ENCODE data around the gene UTP25.

UTP25 gene

DNA sequence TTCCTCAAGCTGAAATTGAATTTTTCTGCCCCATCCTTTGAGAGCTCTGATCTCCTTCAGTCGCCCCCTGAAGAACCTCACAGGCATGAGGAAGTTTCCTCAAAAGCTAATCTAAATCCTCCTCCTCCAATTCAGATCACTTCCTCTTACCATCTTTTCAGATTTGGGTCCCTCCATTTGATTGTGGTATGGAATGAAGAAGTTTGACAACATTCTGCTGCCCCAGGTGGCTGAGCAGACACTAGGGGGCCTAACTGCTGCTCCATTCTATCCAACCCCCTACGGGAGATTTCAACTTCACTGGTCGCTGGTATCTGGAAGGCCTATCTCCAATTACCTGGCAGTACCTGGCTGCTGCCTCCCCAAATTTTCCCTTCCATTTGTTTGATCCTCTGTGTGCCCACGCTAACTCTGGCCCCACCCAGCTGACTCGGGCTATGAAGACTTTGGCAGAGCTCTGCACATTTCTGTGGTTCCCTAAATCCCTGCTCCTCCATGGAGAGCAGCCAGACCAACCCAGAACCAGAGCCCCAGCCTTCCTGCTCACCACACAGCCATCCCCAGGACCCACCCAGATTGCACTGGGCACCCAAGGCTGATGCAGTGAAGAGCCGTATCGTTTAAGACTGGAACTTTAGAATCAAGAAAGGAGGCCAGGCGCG is 29.7 kb upstream of the UTP25 start:
- TF ChIP-seq POLR2A (IDR thresholded peaks at IDR 0.05; ENCODE audit: low read length), result no peak
- TF ChIP-seq GATA1 (IDR thresholded peaks at IDR 0.05; ENCODE audit: low read depth, low read length), result no peak
- no peak for DNase-seq

DNA sequence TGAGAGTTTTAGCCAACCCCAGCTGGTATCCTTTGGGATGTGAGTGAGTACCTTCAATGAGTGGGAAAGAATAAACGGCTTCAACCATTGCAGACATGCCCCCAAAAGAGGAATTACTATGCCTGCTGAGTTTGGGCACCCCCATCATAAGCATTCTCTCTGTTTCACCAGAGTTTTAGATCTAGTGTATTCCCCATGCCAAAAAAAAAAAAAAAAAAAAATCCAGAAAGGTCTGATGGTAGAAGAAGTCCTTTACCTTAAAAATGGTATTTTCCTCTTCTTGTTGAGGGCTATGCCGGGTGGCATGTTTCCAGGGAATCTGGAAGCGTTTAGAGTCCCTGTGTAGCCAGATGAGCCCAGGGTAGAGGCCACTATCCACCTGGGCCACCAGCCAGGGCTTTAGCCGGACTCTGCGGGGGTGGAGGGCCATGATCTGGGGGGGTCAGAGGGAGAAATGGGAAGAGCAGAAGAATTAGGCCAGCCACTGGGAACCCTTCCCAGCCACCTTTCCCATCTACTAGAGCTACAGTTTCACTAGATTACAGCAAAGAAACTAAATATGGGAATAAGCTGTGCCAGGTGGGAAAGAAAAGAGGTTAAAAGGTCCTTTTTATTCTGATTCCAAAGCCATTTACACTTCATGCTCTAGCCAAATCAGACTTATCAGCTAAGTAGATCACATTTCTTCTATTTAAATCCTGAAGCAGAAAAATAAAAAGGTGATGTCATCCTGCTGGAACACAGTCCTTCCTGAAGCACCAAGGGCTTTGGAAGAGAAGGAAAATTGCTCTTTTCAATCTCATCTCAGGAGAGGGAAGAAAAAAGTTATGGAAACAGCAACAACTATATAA is 26.6 kb upstream of the UTP25 start:
- TF ChIP-seq POLR2A (IDR thresholded peaks at IDR 0.05; ENCODE audit: low read length), result no peak
- TF ChIP-seq GATA1 (IDR thresholded peaks at IDR 0.05; ENCODE audit: low read depth, low read length), result no peak
- peak in 1 of 2 experiments; percentile 26 for DNase-seq

DNA sequence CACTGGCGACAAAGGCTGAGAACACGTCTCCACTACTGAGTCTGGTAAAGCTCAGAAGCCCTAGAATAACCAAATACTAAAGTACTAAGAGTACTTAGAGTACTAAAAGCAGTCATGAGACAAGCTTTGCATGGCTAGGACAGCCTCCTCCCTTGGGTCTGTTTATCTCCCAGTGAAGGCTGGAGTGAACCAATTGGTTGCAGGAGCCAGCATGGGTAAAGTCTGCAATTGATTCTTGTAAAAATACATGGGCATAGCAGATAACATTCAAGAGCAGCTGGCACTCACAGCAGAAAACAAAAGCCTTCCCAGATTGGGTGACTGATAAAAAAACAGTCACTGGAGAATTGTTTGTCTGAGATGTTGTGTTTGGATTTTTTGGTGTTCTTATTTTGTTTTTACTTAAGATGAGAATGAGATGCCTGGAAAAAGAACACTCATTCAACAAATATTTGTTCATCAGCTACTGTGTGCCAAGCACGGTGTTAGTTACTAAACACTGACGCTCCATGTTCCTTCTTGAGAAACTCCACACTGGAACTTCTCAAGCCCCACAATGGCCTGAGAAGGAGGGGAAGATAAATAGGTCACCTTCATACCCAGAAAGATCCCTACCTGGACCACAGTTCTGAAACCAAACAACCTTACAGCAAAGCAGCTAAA is 25.5 kb upstream of the UTP25 start:
- peak; percentile 64 for TF ChIP-seq POLR2A (IDR thresholded peaks at IDR 0.05; ENCODE audit: low read length)
- no peak for TF ChIP-seq GATA1 (IDR thresholded peaks at IDR 0.05; ENCODE audit: low read depth, low read length)
- DNase-seq, result peak; percentile 68 to 91

DNA sequence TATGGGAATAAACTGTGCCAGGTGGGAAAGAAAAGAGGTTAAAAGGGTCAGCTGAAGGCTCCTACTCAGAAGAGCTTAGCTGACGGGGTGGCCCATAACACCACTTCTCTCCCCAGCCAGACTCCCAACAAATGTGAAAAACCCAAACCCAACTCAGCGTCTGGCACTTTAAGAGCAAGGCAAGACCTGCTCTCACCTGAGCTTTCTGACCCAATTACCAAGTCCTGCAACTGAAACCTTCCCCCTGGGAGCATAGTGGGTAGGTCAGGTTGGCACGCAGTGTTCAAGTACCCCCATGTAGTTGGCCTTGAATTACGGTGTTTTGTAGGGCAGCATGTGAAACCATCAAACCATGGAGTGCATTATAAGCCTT is 25.0 kb upstream of the UTP25 start:
- DNase-seq, result peak in 1 of 2 experiments; percentile 14
- TF ChIP-seq GATA1 (IDR thresholded peaks at IDR 0.05; ENCODE audit: low read depth, low read length), result no peak
- no peak for TF ChIP-seq POLR2A (IDR thresholded peaks at IDR 0.05; ENCODE audit: low read length)

DNA sequence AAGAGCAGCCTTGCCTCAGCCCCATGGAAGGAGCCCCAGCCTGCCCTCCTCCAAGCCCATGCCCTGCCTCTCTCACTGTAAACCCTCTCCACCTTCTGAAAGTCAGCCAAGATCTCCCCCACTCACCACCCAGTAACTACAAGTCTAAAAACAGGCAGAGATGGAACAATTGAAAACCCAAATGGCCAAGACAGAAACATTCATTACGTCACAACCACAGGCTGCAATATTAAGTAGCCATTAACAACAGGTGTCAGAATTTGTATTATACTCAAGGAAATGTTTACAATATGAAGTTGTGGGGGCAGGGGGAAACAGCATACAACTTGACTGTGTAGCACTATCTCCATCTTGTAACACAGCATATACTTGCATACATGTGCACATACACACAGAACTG is 24.2 kb upstream of the UTP25 start:
- TF ChIP-seq GATA1 (IDR thresholded peaks at IDR 0.05; ENCODE audit: low read depth, low read length) (no peak), POLR2A (IDR thresholded peaks at IDR 0.05; ENCODE audit: low read length) (no peak)
- no peak for DNase-seq

DNA sequence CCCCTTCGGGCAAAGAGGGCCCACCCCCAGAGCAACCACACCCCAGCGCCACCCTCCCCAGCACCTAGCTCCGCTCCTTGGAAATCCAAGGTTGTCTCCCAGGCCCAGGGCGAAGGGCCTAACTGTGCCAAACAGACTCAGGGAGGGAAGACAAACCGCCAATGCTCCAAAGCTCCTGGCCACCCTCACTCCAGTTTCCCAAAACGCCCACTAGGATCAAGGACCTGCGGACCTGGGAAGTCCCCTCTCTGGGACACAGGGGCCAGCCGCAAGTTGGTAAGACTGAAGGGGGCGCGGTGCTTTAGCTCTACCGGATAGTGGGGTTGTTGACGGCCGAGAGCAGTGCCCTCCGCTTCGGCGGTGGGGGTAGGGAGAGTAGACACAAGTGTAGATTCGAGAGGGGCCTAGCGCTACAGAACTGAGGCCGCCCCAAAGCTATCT is 22.4 kb upstream of the UTP25 start:
- DNase-seq, result peak; percentile 33
- TF ChIP-seq POLR2A (IDR thresholded peaks at IDR 0.05; ENCODE audit: low read length) (no peak), GATA1 (IDR thresholded peaks at IDR 0.05; ENCODE audit: low read depth, low read length) (no peak)

DNA sequence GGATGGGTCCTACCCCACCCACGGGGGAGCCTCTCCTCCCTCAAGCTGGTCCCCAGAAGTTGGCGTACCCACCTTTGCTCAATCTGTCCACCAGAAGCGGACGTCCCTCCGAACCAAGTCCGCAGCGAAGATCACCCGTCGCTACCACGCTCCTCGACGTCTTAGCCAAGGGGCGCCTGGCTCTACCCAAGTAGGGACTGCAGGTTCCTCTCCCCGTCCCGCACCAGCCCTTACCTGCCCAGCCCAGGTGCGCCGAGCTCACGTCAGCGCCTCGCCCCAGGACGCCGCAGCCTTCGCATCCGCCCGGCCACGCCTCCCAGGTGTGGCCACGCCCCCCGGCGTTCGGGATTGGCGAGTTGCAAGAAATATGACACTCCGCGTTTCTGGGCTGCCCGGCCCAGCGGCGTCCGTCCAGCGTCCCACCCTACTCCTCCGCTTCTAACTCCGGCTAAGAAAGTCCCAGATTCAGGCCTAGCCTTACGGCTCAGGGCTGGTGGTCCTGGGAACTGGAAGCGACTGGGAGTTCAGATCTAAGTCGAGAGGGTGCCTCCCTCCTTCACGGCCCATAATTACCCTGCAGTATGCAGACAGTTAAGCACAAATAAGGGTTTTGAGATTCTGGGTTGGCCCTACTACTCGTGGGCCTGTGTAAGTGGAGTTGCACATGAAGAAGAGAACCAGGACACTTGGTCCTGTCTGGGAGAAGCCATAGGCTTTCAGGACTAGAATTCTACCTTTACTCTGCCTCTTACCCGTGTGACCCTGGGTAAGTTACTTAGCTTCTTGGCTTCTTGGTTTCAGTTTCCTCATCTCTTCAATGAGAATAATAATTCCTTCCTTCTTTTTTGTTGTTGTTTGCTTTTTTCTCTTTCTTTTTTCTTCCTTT is 21.7 kb upstream of the UTP25 start, which contains the start of gene IRF6:
Gene IRF6, minus strand, starts transcription at position 268 of the 886 bp plus-strand sequence. CDS start 4,729 bp downstream, outside the sequence.
- no peak for TF ChIP-seq GATA1 (IDR thresholded peaks at IDR 0.05; ENCODE audit: low read depth, low read length)
- peak; percentile 76 for TF ChIP-seq POLR2A (IDR thresholded peaks at IDR 0.05; ENCODE audit: low read length)
- DNase-seq, result peak; percentile 91 to 92

DNA sequence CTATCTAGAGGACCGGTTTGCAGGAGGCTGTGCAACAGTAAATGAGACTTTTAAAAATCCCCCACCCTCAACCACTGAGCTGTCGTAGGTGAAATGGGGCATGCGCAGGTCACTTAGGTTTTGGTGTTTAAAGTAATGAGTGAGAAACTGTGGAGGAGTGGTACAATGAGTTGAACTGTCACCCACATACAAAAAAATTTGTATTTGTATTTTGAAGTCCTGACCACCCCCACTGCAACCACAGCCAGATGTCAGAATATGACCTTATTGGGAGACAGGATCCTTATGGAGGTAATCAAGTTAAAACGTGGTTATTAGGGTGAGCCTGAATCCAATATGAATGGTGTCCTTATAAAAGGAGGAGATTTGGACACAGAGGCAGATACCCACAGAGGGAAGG is 20.3 kb upstream of the UTP25 start:
- TF ChIP-seq GATA1 (IDR thresholded peaks at IDR 0.05; ENCODE audit: low read depth, low read length), result no peak
- TF ChIP-seq POLR2A (IDR thresholded peaks at IDR 0.05; ENCODE audit: low read length), result no peak
- DNase-seq, result peak in 1 of 2 experiments; percentile 39

DNA sequence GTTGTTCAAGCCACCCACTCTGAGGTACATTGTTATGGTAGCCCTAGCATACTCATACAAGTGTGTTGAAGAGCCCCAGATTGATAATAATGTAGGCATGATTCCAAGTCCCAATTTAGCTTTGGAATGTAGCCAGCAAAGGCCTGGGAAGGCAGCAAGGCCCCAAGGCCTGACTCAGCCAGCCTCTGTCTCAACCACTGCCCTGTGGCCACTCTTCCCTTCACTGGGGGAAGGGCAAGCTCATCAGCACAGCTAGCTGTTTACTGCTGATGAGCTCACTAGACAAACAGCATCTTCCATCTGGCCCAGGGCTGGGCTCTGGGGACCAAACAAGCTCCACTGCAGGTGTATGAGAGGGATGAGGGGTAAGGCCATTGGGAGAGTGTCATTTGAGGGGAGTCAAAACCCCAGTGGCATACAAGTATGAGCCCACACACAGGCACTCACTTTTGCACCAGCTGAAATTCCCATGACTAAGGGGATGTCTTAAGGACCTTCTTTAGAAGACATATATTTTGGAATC is 19.7 kb upstream of the UTP25 start:
- DNase-seq, result peak; percentile 83 to 87
- no peak for TF ChIP-seq POLR2A (IDR thresholded peaks at IDR 0.05; ENCODE audit: low read length)
- TF ChIP-seq GATA1 (IDR thresholded peaks at IDR 0.05; ENCODE audit: low read depth, low read length), result no peak

DNA sequence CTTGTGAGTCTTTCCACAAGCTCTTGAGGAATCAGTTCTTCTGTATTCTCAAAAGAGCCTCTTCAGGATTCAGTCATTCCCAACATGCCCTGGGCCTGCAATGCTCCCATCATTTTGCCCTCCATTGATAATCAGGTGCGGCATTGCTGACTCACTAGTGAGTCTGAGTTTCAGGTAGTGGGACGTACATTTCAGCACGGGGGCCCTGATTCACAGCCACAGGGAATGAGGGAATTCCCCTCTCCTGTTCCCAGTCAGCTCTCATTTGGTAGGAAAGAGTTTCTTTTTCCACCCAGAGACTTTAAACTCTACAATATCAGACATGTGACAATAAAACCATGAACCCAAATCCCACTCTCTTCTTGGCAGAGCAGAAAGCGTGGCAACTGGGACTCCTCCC is 18.2 kb upstream of the UTP25 start:
- DNase-seq, result no peak
- no peak for TF ChIP-seq POLR2A (IDR thresholded peaks at IDR 0.05; ENCODE audit: low read length)
- no peak for TF ChIP-seq GATA1 (IDR thresholded peaks at IDR 0.05; ENCODE audit: low read depth, low read length)

DNA sequence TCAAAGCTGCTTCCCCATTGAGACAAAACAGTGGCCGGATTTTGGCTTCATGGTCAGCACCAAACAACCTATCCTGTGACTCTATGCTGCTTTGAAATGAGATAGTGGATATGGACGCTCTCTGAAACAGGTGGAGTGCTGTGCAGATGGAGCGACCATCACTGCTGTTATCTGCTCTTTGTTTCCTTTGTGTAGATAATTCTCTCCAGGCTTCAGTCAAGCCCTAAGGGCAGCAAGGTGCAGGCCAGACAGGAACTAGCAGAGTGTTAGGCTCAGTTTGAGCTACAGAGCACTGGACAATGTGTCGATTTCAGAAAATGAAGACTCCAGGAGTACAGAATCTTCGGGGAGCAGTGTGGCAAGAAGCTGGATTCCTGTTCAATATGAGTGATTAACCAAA is 17.0 kb upstream of the UTP25 start:
- DNase-seq, result no peak
- no peak for TF ChIP-seq POLR2A (IDR thresholded peaks at IDR 0.05; ENCODE audit: low read length)
- no peak for TF ChIP-seq GATA1 (IDR thresholded peaks at IDR 0.05; ENCODE audit: low read depth, low read length)

DNA sequence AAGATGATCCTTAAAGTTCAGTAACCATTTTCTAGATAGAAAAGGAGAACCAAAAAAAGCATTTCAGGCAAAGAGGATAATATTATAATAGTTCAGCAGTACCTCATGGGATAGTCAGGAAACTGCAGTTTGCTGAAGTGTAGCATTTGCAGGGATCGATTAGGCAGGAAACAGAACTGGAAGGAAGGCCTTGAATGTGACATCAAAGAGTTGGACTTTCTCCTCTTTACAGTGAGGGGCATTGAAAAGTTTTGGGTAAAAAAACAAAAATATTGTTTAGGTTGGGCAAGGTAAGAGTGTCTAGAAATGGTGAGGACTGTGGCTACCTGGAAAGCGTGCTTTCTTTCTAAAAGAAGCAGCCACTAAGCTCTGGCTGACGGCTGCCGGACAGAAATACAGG is 13.9 kb upstream of the UTP25 start:
- TF ChIP-seq GATA1 (IDR thresholded peaks at IDR 0.05; ENCODE audit: low read depth, low read length) (no peak), POLR2A (IDR thresholded peaks at IDR 0.05; ENCODE audit: low read length) (no peak)
- DNase-seq, result no peak

DNA sequence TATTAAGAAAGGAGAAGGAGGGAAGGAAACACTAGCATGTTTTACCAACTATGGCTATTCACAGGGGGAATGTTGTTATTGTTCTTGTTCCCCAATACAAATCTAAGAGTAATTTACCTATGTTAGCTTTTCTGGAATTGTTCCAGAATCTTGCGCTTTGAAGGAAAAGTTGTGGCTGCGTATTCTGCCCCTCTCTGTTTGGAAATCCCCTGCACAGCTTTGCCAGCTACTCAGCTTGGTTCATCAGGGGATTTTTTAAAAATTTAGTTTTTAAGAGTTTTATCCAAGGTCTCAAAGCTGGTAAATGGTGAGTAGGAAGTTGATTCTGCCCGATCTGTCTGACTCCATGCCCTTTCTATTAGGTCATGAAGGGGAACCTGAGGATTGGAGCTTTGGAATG is 12.3 kb upstream of the UTP25 start:
- DNase-seq, result no peak
- no peak for TF ChIP-seq GATA1 (IDR thresholded peaks at IDR 0.05; ENCODE audit: low read depth, low read length)
